Measurements from ENCODE around the gene TTC24.

Gene TTC24

GRCh38 chr1:156600733-156601121, 21.2 kb downstream of the TTC24 start:
- Histone ChIP-seq H3K9me3 (ENCODE audit: control insufficient read depth, insufficient read depth, low read length) (no peaks in the 10 kb centered on the region), H3K79me2 (ENCODE audit: control insufficient read depth, low read length) (peaks cover 49% of the 10 kb centered on the region), H3K4me3 (ENCODE audit: low read length) (peak overlapping the region; percentile 97), H3K4me1 (ENCODE audit: control insufficient read depth, low read length) (peaks cover 34% of the 10 kb centered on the region), H3K9me2 (replicated peaks; ENCODE audit: control insufficient read depth, low read length) (no peaks in the 10 kb centered on the region), H3K36me3 (ENCODE audit: control insufficient read depth, low read length) (peaks cover 50% of the 10 kb centered on the region), H3K27me3 (ENCODE audit: control insufficient read depth, low read length) (no peaks in the 10 kb centered on the region), H3F3A (ENCODE audit: control insufficient read depth, insufficient read depth) (peaks cover 12% of the 10 kb centered on the region), H4K20me1 (ENCODE audit: control insufficient read depth, insufficient read depth, low read depth, low read length) (no peaks in the 10 kb centered on the region), H3K27ac (ENCODE audit: low read depth, low read length) (peak overlapping the region; percentile 80), H3K4me2 (ENCODE audit: low read length) (peak overlapping the region; percentile 86)
- no peak for TF ChIP-seq EZH2phosphoT487 (IDR thresholded peaks at IDR 0.05; ENCODE audit: borderline replicate concordance, low read length)
- TF ChIP-seq CTCF (IDR thresholded peaks at IDR 0.05; ENCODE audit: low read depth, low read length, poor library complexity, severe bottlenecking), result no peak

- Histone ChIP-seq H3K79me2 (ENCODE audit: control insufficient read depth, low read length) (peaks cover 49% of the 10 kb centered on the region), H3K4me3 (ENCODE audit: low read length) (peak within 1 kb of the TSS; percentile 97), H3K36me3 (ENCODE audit: control insufficient read depth, low read length) (peaks cover 45% of the 10 kb centered on the region)
These were observed 21.8 kb downstream of the TTC24 start, which contains the start of gene GPATCH4 for GRCh38 chr1:156601122-156601830. Gene GPATCH4 (minus strand): TSS chr1:156601479.

GRCh38 chr1:156601892-156602291, 22.4 kb downstream of the TTC24 start:
- H3K4me2 ChIP-seq (ENCODE audit: low read length), result peak overlapping the region; percentile 86
- H3K27me3 ChIP-seq (ENCODE audit: control insufficient read depth, low read length), result no peaks in the 10 kb centered on the region
- peaks cover 12% of the 10 kb centered on the region for H3F3A ChIP-seq (ENCODE audit: control insufficient read depth, insufficient read depth)
- H3K9me2 ChIP-seq (replicated peaks; ENCODE audit: control insufficient read depth, low read length), result no peaks in the 10 kb centered on the region
- H4K20me1 ChIP-seq (ENCODE audit: control insufficient read depth, insufficient read depth, low read depth, low read length), result no peaks in the 10 kb centered on the region
- peaks cover 49% of the 10 kb centered on the region for H3K79me2 ChIP-seq (ENCODE audit: control insufficient read depth, low read length)
- peaks cover 39% of the 10 kb centered on the region for H3K36me3 ChIP-seq (ENCODE audit: control insufficient read depth, low read length)
- TF ChIP-seq EZH2phosphoT487 (IDR thresholded peaks at IDR 0.05; ENCODE audit: borderline replicate concordance, low read length) (no peak), CTCF (IDR thresholded peaks at IDR 0.05; ENCODE audit: low read depth, low read length, poor library complexity, severe bottlenecking) (no peak)
- H3K4me1 ChIP-seq (ENCODE audit: control insufficient read depth, low read length), result peaks cover 37% of the 10 kb centered on the region
- H3K27ac ChIP-seq (ENCODE audit: low read depth, low read length), result peak overlapping the region; percentile 80
- H3K9me3 ChIP-seq (ENCODE audit: control insufficient read depth, insufficient read depth, low read length), result no peaks in the 10 kb centered on the region
- H3K4me3 ChIP-seq (ENCODE audit: low read length), result peak overlapping the region; percentile 97

More at GRCh38 chr1:156601122-156601830, 21.8 kb downstream of the TTC24 start, which contains the start of gene GPATCH4:
- Histone ChIP-seq H3F3A (ENCODE audit: control insufficient read depth, insufficient read depth) (peaks cover 12% of the 10 kb centered on the region), H3K27me3 (ENCODE audit: control insufficient read depth, low read length) (no peaks in the 10 kb centered on the region), H3K4me1 (ENCODE audit: control insufficient read depth, low read length) (peaks cover 34% of the 10 kb centered on the region), H4K20me1 (ENCODE audit: control insufficient read depth, insufficient read depth, low read depth, low read length) (no peaks in the 10 kb centered on the region), H3K27ac (ENCODE audit: low read depth, low read length) (peak within 1 kb of the TSS; percentile 80), H3K4me2 (ENCODE audit: low read length) (peak within 1 kb of the TSS; percentile 86), H3K9me2 (replicated peaks; ENCODE audit: control insufficient read depth, low read length) (no peaks in the 10 kb centered on the region), H3K9me3 (ENCODE audit: control insufficient read depth, insufficient read depth, low read length) (no peaks in the 10 kb centered on the region)
- TF ChIP-seq EZH2phosphoT487 (IDR thresholded peaks at IDR 0.05; ENCODE audit: borderline replicate concordance, low read length) (no peak), CTCF (IDR thresholded peaks at IDR 0.05; ENCODE audit: low read depth, low read length, poor library complexity, severe bottlenecking) (no peak)

Data from DOHH2 (cell line).